Measurements from ENCODE around the gene LBH. TPM values are rescaled to one million over a fixed set of nuclear protein-coding genes. Genes with fewer than 3 reads are reported as not detected.

Gene LBH
- polyA plus RNA-seq, 3 donors = 0.41 to 0.76 (median 0.42) TPM

DNA sequence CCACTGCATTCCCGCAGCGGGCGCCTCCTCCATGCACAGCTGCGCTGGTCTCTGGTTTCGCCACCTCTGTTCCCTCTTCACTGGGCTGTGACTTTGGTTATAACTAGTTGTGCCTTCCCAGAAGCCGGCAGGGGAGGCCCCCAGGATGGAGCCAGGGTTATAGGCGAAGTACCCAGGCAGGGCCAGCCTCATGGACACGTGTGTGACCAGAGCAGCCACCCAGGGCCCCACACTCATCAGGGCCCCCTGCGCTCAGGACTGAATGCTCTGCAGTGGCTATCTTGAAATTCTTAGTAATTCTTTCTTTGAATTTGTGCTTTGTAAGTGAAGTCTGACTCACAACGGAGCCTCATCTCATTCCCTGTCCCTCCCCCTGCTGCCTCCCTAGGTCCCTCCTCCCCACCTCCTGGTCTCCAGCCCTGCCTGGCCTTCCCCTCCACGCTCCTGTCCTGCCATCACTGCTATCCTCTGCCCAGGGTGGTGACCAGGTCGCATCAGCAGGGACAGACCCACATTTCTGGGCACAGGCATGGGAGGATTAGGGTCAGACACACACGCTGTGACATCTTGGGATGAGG, 38.1 kb upstream of the LBH start:
- Histone ChIP-seq H3K4me1 (ENCODE audit: control insufficient read depth in 1 of 2, insufficient read depth in 2 of 2, low read length in 2 of 2) (peaks cover 15% of the 10 kb centered on the region in 2 donors), H4K20me1 (ENCODE audit: insufficient read depth, low read length) (no peaks in the 10 kb centered on the region), H3K9ac (ENCODE audit: insufficient read depth, low read length, poor library complexity, severe bottlenecking) (no peak overlapping the region), H3K4me3 (replicated peaks in 1 of 3; ENCODE audit: low read depth in 2 of 3, low read length in 3 of 3) (no peak overlapping the region), H3K27me3 (ENCODE audit: control insufficient read depth in 2 of 2, insufficient read depth in 2 of 2, low read length in 2 of 2) (no peaks in the 10 kb centered on the region), H3K36me3 (replicated peaks in 1 of 2; ENCODE audit: control insufficient read depth in 1 of 2, insufficient read depth in 2 of 2, low read length in 2 of 2) (no peaks in the 10 kb centered on the region), H3K27ac (ENCODE audit: low read depth in 1 of 2, low read length in 2 of 2) (no peak overlapping the region), H3K4me2 (replicated peaks; ENCODE audit: extremely low read depth, low read length, poor library complexity, severe bottlenecking) (no peak overlapping the region), H3K79me2 (ENCODE audit: insufficient read depth, low read length) (no peaks in the 10 kb centered on the region), H2AFZ (ENCODE audit: insufficient read depth, low read depth, low read length, poor library complexity, severe bottlenecking) (no peak overlapping the region), H3K9me3 (replicated peaks in 1 of 2; ENCODE audit: control insufficient read depth in 1 of 2, insufficient read depth in 1 of 2, low read length in 2 of 2) (peaks cover 0 to 6% of the 10 kb centered on the region in 2 donors)
- no peaks in the 10 kb centered on the region for H3K36me3 Mint-ChIP-seq
- H3K27me3 Mint-ChIP-seq (ENCODE audit: low read depth in 3 of 3) = peaks cover 2 to 7% (median 2%) of the 10 kb centered on the region in 3 donors
- H3K27ac Mint-ChIP-seq = no peak overlapping the region
- intact Hi-C loops (cut with micrococcal nuclease) = no loop called here
- TF ChIP-seq, protein P1, sequence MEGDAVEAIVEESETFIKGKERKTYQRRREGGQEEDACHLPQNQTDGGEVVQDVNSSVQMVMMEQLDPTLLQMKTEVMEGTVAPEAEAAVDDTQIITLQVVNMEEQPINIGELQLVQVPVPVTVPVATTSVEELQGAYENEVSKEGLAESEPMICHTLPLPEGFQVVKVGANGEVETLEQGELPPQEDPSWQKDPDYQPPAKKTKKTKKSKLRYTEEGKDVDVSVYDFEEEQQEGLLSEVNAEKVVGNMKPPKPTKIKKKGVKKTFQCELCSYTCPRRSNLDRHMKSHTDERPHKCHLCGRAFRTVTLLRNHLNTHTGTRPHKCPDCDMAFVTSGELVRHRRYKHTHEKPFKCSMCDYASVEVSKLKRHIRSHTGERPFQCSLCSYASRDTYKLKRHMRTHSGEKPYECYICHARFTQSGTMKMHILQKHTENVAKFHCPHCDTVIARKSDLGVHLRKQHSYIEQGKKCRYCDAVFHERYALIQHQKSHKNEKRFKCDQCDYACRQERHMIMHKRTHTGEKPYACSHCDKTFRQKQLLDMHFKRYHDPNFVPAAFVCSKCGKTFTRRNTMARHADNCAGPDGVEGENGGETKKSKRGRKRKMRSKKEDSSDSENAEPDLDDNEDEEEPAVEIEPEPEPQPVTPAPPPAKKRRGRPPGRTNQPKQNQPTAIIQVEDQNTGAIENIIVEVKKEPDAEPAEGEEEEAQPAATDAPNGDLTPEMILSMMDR (IDR thresholded peaks at IDR 0.05) = no peak
- DNase-seq = no peak
- 89% methylated on average over 10 of the region's 13 CpGs for WGBS (ENCODE audit: insufficient coverage)
- peaks cover 4 to 12% (median 8%) of the 10 kb centered on the region in 7 donors for H3K9me3 Mint-ChIP-seq
- H3K4me3 Mint-ChIP-seq = no peak overlapping the region
- H3K4me1 Mint-ChIP-seq = peaks cover 17% of the 10 kb centered on the region

DNA sequence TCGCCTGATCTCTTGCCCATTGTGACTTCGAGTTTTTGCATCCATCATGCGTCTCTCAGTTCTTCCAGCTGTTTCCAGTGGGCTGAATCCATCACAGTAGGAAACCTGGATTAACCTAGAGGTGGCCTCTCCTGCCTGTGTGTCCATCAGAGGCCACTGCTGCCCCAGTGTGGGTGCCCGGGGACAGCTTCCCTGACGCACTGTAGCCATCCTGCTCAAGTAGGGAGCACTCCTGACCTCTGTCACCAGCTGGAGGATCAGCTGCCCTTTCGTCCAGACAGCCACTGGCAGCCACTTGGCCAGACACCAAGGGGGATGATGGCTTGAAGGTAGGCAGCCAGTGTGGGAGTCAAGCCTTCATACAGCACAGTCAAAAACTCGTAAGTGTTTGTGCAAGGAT, 36.9 kb upstream of the LBH start:
- Mint-ChIP-seq H3K9me3 (peaks cover 4 to 10% (median 8%) of the 10 kb centered on the region in 7 donors), H3K4me3 (no peak overlapping the region), H3K4me1 (peaks cover 17% of the 10 kb centered on the region), H3K36me3 (no peaks in the 10 kb centered on the region), H3K27me3 (ENCODE audit: low read depth in 3 of 3) (peaks cover 2 to 5% (median 2%) of the 10 kb centered on the region in 3 donors), H3K27ac (no peak overlapping the region)
- no peak overlapping the region for H2AFZ ChIP-seq (ENCODE audit: insufficient read depth, low read depth, low read length, poor library complexity, severe bottlenecking)
- intact Hi-C loops (cut with micrococcal nuclease) = no loop called here
- no peak overlapping the region for H3K4me3 ChIP-seq (replicated peaks in 1 of 3; ENCODE audit: low read depth in 2 of 3, low read length in 3 of 3)
- no peaks in the 10 kb centered on the region for H3K36me3 ChIP-seq (replicated peaks in 1 of 2; ENCODE audit: control insufficient read depth in 1 of 2, insufficient read depth in 2 of 2, low read length in 2 of 2)
- H3K27me3 ChIP-seq (ENCODE audit: control insufficient read depth in 2 of 2, insufficient read depth in 2 of 2, low read length in 2 of 2) = no peaks in the 10 kb centered on the region
- H3K27ac ChIP-seq (ENCODE audit: low read depth in 1 of 2, low read length in 2 of 2) = no peak overlapping the region
- DNase-seq = no peak
- H3K79me2 ChIP-seq (ENCODE audit: insufficient read depth, low read length) = no peaks in the 10 kb centered on the region
- no peak overlapping the region for H3K9ac ChIP-seq (ENCODE audit: insufficient read depth, low read length, poor library complexity, severe bottlenecking)
- no peaks in the 10 kb centered on the region for H4K20me1 ChIP-seq (ENCODE audit: insufficient read depth, low read length)
- H3K4me1 ChIP-seq (ENCODE audit: control insufficient read depth in 1 of 2, insufficient read depth in 2 of 2, low read length in 2 of 2) = peaks cover 15% of the 10 kb centered on the region in 2 donors
- TF ChIP-seq, protein P1 (IDR thresholded peaks at IDR 0.05) = no peak
- peaks cover 0 to 6% of the 10 kb centered on the region in 2 donors for H3K9me3 ChIP-seq (replicated peaks in 1 of 2; ENCODE audit: control insufficient read depth in 1 of 2, insufficient read depth in 1 of 2, low read length in 2 of 2)
- WGBS (ENCODE audit: insufficient coverage) = 95% methylated on average over 7 of the region's 7 CpGs
- H3K4me2 ChIP-seq (replicated peaks; ENCODE audit: extremely low read depth, low read length, poor library complexity, severe bottlenecking) = no peak overlapping the region

Measured in CD14-positive monocyte (primary cell).